Epidermal melanocyte (primary cell): ENCODE measurements around the gene SERPINA3.
"Not testable (repeated sequence)": the region's sequence is repeated elsewhere in the genome, so short reads cannot be mapped to it uniquely, and the experiment has no call there.

ENCODE experiments used
- DNase-seq: peaks from one replicate; pipeline ENCODE4 v3.0.0; 2011; ENCODE audit warnings: low spot score; ENCODE audit not compliant: insufficient read length

Gene SERPINA3

DNA sequence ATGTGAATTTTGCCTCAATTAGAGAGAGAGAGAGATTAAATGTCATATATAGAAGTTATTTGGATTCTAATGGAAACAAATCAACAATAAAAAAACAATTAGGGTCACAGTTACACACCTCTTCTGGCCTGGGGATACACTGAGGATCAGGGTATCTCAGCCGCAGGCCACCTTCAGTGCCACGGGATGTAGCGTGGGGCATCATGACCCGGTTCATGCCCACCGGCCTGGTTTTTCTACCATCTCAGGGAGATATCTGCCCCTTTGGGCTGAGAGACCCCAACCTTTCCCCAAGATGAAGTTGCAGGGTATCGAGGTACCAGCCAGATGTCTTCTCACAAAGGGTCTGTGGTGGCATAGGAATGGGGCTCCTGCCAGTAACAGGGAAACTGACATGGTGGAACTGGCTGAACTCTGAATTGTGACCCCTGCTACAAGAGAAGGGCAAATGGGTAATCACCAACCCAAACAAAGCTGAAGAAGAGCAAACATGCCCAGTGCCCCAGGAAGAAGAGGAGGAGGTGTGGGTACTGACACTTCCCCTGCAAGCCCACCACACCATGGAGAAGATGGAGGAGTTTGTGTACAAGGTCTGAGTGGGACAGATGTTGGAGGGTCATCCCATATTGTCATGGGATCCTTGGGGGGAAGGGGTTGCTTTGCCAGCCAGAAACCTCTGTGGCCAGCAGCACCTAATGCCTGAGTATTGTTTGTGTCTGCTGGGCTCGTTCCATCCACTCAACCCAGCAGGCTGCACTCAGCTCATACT lies 19.5 kb downstream of the SERPINA3 start:
- no peak for DNase-seq

DNA sequence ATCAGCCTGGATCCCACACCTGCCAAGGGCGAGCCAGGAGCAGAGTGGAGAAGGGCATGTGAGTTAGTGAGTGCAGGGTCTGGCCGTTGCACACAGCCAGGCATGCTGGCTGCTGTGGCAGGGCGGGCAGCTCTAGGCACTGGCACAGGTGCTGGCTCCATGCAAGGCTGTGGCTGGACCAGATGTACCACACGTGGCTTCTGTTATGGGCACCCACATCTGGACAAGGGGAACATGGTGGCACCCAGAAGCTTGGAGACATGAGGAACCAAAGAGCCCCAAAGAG lies 20.1 kb downstream of the SERPINA3 start:
- DNase-seq = no peak

DNA sequence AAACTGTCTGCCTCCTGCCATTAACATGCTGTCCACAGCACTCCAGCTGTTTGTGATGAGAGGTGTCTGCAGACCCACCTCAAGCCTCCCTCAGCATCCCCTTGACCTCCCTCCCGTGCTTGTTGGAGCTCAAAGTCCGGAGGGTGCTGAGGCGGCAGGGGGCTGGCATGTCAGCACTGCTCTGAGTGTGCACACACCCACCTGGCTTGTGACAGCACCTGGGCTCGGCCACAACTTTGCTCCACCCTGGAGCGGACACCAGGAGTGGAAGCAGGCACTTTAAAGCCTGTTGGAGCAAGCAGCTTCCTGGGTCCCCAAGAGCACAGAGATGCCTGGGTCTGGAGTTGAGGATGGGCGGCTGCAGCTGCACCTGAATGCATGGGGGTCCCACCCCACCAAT lies 20.9 kb downstream of the SERPINA3 start:
- DNase-seq = no peak

DNA sequence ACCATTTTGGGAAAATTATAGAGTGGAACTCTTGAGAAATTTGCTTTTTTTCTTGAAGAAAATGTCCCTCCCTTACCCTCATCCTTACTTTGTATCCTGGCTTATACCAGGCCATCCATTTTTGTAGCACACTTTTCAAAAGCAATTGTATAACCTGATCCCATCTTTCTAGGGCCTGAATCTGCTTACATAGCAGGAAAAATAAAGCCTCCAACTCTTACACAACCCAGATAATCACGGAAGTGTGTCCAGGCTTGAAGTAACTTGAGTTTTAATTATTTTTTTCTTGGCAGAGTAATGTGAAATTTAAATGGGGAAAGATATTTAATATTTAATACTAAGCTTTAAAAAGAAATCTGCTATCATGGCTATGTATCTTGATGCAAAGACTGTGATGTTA lies 23.0 kb downstream of the SERPINA3 start:
- DNase-seq = no peak

DNA sequence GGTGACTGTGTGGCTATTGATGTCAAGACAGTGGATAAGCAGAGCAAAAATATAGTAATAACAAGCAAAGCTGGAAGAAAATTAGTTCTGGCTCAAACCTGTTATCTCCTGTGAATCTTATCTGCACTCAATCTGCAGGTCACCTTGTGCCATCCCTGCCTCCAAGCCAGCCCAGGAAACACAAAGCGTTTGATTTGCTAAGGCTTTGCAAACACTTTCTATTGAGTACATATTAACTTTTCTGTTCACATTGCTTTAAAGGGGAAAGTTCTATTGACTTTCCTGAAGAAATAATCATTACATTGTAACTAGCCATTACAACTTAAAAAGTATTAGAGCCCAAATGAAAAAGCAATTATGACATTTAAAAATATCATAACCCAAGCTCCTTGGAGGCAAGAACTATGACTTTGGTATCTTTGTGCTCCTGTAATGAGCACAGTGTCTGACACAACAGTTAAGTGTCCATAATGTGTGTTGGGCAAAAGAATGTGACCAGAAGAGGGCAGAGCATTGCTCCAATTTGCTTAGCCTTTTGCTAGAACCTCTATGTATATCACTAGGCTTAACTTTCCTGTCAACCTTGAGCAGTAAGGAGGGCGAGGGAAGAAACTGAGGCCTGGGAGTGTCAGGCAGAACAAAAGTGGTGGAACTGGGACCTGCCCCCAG lies 24.7 kb downstream of the SERPINA3 start:
- no peak for DNase-seq

DNA sequence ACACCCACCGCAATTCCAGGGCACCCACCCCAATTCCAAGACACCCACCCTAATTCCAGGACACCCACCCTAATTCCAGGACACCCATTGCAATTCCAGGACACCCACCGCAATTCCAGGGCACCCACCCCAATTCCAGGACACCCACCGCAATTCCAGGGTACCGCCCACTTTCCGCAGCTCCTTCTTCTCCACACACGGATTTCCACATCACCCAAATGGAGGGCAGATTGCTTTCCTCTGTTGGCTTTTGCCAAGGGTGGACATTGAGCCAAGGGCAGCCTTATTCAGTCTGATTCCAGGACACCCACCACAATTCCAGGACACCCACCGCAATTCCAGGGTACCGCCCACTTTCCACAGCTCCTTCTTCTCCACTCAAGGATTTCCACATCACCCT lies 25.6 kb downstream of the SERPINA3 start:
- DNase-seq = not testable (repeated sequence)

DNA sequence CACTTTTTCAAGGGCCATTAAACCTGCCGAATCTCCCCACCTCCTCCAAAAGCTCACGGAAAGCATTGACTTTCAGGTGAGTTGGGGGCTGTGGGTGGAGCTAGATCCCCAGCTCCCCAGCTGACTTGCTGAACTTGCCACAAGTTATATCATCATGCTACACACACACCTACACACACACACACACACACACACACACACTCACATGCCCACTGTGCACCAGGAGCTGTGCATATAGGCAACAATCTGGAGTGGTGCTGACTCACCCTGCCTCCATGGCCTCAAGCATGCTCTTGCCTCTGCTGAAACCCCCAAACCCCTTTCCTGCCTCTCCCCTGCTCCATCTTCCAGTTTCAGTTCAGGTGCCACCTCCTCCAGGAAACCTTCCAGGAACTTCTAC lies 26.1 kb downstream of the SERPINA3 start:
- DNase-seq = no peak

DNA sequence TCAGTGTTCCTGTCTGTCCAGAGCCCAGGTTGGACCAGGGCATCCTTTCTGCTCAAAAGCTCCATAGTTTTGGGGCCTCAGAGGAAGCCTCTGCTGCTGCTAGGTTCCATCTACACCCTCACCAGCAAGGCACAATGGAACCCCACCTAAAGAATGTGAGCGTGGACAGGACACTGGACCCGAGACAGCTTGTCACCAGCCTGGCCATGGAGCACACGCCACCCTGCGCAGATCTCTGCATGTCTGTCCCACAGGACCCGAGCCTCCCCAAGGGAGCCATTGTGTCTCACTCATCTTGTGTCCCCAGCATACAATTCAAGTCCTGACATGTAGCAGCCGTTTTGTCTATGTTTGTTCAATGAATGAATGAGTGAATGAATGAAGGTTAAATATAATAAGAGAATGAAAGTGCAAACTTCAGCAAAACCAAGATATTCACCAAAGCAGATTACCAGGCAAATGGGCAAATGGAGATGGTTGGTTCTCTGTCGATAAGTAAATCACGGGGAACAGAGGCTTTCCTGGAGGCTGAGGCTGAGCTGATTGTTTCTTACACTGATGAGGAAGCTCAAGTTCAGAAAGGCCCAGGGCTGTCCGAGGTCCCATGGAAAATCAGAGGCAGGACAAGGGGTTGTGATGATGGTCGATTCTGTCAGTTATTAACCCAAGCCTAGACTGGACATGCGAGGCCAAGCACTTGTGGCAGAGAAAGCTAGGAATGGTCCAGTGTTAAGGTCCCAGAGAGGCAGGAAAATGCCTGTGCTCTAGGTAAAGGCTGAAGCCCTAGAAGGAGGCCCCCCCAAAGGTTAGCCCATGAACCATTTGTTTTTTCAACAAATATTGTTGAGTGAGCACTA lies 27.0 kb downstream of the SERPINA3 start:
- DNase-seq = no peak

DNA sequence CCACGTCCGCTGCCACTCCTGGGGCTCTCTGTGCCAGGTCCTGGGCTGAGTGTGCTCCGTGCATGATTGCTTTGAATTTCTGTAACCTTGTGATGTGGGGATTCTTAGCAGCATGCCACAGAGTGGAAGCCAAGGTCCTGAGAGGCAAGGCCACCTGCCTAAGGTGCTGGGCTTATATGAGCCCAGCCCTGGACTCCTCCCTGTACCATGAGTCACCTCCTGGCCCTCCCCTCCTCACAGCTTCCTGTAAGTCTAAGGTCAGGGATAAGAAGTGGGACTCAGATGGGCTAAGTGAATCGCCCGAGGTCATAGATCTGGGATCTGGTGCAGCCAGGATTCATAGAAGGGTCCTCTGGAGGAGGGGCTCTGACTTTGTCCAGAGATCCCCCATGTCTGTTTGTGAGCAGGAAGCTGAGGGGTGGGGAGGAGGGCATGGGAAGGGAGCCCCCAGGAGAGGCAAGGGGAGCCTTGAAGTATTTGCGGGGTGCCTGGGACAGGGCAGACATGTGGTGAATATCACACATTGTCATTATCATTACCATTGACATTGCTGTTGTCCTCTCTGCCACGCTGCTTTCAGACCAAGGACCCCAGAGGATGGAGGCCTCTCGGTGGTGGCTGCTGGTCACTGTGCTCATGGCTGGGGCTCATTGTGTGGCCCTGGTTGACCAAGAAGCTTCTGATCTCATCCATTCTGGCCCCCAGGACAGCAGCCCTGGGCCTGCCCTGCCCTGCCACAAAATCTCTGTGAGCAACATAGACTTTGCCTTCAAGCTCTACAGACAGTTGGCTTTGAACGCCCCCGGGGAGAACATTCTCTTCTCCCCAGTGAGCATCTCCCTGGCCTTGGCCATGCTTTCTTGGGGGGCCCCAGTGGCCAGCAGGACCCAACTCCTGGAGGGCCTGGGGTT lies 28.8 kb downstream of the SERPINA3 start:
- DNase-seq = no peak

DNA sequence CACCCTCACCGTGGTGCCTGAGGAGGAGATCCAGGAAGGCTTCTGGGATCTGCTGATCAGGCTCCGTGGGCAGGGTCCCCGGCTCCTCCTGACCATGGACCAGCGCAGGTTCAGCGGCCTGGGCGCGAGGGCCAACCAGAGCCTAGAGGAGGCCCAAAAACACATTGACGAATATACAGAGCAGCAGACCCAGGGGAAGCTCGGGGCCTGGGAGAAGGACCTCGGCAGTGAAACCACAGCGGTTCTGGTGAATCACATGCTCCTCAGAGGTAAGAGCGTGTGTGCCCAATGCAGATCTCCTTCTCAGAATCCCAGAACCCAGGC lies 29.4 kb downstream of the SERPINA3 start:
- DNase-seq = no peak

DNA sequence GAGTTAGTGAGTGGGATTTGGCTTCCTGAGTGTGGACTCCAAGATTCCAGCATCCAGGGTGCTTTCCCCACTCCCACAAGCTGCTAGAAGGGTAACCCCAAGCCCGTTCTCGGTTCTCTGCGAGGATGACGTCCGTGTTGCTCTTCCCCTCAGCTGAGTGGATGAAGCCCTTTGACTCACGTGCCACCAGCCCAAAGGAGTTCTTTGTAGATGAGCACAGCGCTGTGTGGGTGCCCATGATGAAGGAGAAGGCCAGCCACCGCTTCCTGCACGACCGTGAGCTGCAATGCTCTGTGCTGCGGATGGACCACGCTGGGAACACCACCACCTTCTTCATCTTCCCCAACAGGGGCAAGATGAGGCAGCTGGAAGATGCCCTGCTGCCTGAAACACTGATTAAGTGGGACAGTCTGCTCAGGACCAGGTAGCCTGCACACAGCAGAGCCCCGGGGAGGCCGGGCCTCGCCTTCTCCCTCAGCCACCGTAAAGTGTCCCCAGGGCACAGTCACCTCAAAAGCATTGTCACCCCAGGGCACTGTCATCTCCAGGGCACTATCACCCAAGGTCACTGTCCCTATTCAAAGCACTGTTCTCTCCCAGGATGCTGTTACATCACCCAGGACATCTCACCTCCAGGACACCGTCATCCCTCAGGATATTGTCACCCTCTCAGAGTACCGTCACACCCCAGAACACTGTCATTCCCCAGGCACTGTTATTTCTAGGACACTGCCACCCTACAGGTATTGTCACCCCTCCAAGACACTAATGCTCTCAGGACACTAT lies 31.3 kb downstream of the SERPINA3 start:
- DNase-seq = no peak

DNA sequence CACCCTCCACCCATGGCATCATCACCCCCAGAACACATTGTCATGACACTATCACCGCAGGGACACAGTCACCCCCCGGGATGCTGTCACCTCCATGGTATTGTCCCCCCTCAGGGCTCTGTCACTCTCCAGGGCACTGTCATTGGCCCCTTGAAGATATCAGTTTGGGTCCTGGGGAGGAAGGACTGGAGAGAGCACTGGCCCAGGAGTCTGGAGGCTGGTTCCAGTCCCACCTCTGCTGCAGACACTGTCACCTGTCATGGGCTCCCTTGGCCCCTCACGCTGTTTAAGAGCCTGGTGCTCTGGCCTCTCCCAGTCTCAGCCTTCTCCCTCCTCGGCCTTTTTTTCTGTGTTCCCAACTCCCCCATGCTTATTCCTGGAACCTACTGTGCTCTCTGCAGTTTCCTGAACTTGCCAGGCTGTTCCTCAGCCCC lies 31.9 kb downstream of the SERPINA3 start:
- DNase-seq = no peak

DNA sequence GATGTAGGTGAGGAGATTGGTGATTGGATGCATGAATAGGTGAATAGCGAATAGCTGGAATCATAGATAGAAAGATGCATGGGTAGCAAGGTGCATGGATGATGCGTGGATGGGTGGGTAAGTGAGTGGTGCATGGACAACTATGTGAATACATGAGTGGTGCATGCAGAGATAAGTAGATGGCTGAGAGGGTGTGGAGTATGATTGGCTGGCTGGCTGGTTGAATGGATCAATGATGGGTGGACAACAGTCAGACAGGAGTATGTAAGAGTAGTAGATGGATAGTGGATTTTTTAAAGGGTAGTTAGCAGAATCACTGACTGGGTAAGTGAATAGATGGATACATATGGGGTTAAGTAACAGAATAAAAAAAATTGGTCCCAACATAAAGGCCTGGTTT lies 33.9 kb downstream of the SERPINA3 start:
- DNase-seq = no peak

DNA sequence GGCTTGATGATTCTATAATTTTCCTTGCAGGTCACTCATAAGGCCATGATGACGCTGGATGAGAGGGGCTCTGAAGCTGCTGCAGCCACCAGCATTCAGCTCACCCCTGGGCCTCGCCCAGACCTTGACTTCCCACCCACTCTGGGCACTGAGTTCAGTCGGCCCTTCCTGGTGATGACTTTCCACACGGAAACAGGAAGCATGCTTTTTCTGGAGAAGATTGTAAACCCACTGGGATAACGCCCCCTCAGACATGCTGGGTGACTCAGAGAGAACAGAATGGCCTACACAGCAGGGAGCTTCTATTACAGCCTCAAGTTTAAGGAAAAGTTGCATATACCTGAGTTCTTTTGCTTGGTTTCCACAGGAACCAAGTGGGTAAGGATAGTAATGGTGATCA lies 34.3 kb downstream of the SERPINA3 start:
- no peak for DNase-seq

DNA sequence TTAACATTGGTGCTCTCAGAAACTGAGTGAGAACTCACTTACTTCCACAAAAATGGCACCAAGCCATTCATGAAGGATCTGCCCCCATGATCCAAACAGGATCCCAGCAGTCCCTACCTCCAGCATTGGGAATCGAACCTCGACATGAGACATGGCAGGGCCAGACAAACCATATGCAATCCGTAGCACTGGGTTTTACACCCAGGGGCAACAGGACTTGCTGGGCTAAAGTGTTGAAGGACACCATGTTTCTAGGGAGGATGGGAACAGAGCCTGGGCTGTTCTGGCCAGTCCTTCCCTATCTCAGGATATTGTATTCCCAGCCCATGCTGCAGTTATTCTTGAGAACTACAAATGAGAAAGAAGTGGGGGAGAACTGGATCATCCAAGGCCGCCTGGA lies 36.6 kb downstream of the SERPINA3 start:
- DNase-seq = no peak

DNA sequence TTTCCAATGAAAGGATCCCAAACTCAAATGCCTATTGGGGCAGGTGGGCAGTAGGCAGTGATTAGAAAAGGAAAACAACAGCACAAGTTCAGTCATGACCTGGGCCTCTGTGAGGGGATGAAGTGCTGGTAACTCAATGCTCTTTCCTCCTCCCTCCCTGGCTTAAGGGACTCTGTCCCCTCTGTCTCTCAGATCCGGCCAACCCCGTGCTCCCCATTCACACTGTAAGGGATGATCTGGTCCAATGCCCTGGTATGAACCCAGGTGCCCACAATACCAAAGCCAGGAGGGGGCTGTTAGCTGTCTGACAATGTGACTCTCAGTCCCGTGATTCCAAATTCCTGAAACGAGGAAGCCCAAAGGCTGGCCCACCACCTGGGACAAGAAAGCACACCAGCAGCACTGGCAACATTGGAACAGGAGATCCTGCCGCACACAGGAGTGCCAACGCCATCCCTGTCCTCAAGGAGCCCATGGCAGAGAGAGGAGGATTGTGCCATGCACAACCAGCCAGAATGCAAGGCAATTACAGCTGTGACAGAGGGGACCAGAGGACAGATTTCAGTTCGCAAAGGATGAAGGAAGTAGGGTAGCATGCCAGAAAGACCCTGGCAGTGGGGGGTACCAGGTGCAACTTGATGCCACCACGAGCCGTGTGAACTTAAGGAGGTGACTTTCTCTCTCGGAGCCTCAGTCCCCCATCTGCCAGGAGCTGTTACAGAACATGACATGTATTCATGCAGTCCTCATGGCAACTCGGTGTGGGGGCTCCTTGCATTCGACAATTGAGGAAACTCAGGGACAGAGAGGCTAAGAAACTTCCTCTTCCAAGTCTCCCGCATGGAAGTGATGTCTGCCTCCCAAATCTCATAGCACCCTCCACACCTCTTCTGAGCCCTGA lies 37.6 kb downstream of the SERPINA3 start:
- DNase-seq = no peak

DNA sequence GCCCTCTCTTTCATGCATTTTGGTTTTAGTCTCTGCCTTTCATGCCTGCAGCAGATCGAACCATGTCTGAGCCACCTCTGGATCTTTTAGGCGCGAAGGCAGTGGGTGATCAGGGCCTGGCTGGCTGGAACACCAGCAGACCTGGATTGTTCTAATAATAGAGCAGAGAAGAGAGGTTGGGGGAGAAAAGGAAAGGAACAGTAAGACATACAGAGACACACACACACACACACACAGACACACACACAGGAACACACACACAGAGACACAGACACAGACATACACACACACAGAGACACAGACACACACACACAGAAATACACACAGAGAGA lies 38.2 kb downstream of the SERPINA3 start:
- no peak for DNase-seq

DNA sequence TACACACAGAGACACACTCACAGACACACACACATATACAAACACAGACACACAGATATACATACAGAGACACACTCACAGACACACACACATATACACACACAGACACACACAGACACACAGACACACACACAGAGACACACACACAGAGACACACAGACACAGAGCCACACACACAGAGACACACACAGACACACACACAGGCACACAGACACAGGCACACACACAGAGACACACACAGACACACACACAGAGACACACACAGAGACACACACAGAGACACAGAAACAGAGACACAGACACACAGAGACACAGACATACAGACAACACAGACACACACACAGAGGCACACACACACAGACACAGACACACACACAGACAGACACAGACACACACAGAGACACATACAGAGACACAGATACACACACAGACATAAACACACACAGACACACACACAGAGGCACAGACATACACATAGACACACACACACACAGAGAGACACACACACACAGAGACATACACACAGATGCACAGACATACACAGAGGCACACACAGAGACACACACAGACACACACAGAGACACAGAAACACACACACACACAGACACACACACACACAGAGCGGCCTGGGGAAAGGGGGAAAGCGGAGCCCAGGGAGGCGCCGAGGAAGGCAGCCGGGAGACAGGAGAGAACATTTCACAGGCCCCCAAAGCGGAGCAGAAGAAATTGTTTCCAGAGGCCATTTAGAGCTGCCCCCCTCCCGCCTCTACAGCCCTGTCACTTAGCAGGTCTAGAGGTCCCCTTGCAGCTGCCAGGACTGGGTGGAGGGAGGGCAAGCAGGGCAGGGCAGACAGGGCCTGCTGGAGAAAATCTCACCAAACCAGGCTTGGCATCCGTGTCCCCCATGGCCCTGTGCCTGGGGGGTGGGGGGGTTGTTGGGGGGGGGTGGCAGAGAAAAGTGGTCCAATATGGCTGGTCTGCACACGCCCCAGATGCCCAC lies 38.9 kb downstream of the SERPINA3 start:
- DNase-seq = no peak

DNA sequence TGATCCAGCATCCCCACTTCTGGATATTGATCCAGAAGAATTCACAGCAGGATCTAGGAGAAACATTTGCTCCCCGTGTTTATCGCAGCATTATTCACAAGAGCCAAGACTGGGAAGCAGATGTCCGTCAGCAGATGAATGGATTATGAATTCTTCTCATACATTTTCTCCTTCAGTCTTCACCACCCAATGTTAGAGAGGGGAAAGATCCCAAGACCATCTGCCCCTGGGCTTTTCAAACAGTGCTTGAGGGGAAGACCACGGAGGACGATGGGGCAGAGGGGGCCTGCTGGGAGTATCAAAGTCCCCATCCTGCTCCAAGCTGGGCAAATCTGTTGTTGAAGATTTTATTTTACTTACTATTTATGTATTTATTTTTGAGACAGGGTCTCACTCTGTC lies 41.1 kb downstream of the SERPINA3 start:
- DNase-seq = no peak
